ENCODE data around the gene PRKG1.

DNA sequence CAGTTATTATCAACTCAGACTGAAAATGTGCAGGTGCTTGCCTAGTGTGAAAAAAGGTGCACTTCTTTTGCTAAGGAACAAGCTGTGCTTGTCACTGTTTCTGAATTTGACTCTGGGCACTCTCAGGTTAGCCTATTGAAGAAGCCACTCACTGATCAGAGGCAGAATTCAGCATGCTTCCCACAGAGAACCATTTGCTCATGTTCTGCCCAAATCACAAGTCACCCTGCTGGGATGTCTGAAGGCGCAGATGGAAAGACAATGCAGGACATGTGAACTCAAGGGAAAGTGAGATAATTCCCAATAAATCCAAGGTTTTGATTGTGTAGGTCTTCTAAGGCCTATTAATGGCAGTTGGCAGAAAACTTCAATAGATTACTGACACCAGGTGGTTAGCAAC, 672.9 kb downstream of the PRKG1 start:
- TF ChIP-seq POLR2A (IDR thresholded peaks at IDR 0.05; ENCODE audit: low read depth, low read length) (no peak), TAF1 (IDR thresholded peaks at IDR 0.05; ENCODE audit: borderline replicate concordance, low read depth, low read length) (no peak), POLR2AphosphoS5 (IDR thresholded peaks at IDR 0.05; ENCODE audit: low read depth, low read length) (no peak)
